HepG2 (cell line): ENCODE measurements around the gene ZNF33B. TPM values are rescaled to one million over a fixed set of nuclear protein-coding genes. Genes with fewer than 3 reads are reported as not detected.

Experiments
- ATAC-seq: fragments of 200-7000 bp; cut with Tn5 transposase; 3 replicates; pipeline ENCODE4 v1.9.1; 2020; ENCODE audit warnings: mild to moderate bottlenecking, moderate library complexity
- BruUV-seq: library from RNA; stranded (reverse); fragments of 400-500 nt; replicated peaks from 2 replicates; lab custom pipeline; 2021; lab: Mats Ljungman, UMichigan
- CTCF ChIA-PET: fragments of 300-600 bp; formaldehyde crosslinking; extraction: SDS; loops from one replicate; lab custom pipeline; 2021; ENCODE audit warnings: low total read pairs, inconsistent platforms, low intra/inter-chr PET ratio; lab: Yijun Ruan, JAX
- POLR2A ChIA-PET: fragments of 350-600 bp; sonication (Branson Sonifier 250); formaldehyde crosslinking; loops from one replicate; lab custom pipeline; 2020; ENCODE audit warnings: antibody characterized with exemption, inconsistent platforms; lab: Yijun Ruan, JAX
- DNase-seq: peaks from one replicate; pipeline ENCODE4 v3.0.0-alpha.2; 2015; ENCODE audit warnings: low spot score
- FAIRE-seq: peaks from 3 replicates; lab custom pipeline; 2011; peaks lifted over from hg19 to GRCh38; lab: Jason Lieb, UNC
- H2AFZ ChIP-seq: one replicate; pipeline ENCODE4 v1.6.1; 2011; ENCODE audit warnings: low read length, inconsistent platforms
- H3K27ac ChIP-seq: fragments of 300-600 bp; 3 replicates; pipeline ENCODE4 v1.8.0; 2011; ENCODE audit warnings: mixed run types, mild to moderate bottlenecking, mixed read lengths, low read length, inconsistent platforms; ENCODE audit not compliant: insufficient read depth; ENCODE audit errors: extremely low read length
- H3K27me3 ChIP-seq, 2 experiments: fragments of 200-600 bp in 1 of 2; 2 replicates in 1 of 2; 3 replicates in 1 of 2; pipeline versions ENCODE4 v1.6.0 to v1.8.0; 2011; ENCODE audit warnings: low read length in 2 of 2, mild to moderate bottlenecking in 2 of 2, moderate library complexity in 2 of 2, inconsistent platforms in 1 of 2; ENCODE audit not compliant: insufficient read depth in 2 of 2, control insufficient read depth in 1 of 2
- H3K36me3 ChIP-seq, 2 experiments: fragments of 200-600 bp in 1 of 2; replicated peaks in 1 of 2; 2 replicates in 1 of 2; 3 replicates in 1 of 2; pipeline versions ENCODE4 v1.5.1 to v1.8.0; 2011; ENCODE audit warnings: low read length in 2 of 2, inconsistent platforms in 1 of 2; ENCODE audit not compliant: insufficient read depth in 2 of 2, control insufficient read depth in 1 of 2
- H3K4me1 ChIP-seq: 2 replicates; pipeline ENCODE4 v1.5.1; 2012; ENCODE audit warnings: low read length, inconsistent platforms; ENCODE audit not compliant: insufficient read depth
- H3K4me2 ChIP-seq: 2 replicates; pipeline ENCODE4 v1.6.0; 2011; ENCODE audit warnings: low read depth, low read length, inconsistent platforms
- H3K4me3 ChIP-seq, 3 experiments: fragments of 200-600 bp in 1 of 3; sonication (generic), shearing (Covaris generic) in 1 of 3; replicated peaks in 1 of 3; 2 replicates each; pipeline ENCODE4 v1.5.1; 2011 to 2016; ENCODE audit warnings: low read length in 3 of 3, inconsistent platforms in 2 of 3, low read depth in 2 of 3, mild to moderate bottlenecking in 2 of 3, control low read depth in 1 of 3, mixed read lengths in 1 of 3; ENCODE audit not compliant: insufficient read depth in 1 of 3
- H3K79me2 ChIP-seq: one replicate; pipeline ENCODE4 v1.6.1; 2011; ENCODE audit warnings: low read length, inconsistent platforms; ENCODE audit not compliant: insufficient read depth
- H3K9ac ChIP-seq: 2 replicates; pipeline ENCODE4 v1.6.0; 2011; ENCODE audit warnings: mild to moderate bottlenecking, low read depth, low read length, inconsistent platforms; ENCODE audit not compliant: insufficient read depth
- H3K9me3 ChIP-seq: 2 replicates; pipeline ENCODE4 v1.5.1; 2012; ENCODE audit warnings: mild to moderate bottlenecking, low read length
- H4K20me1 ChIP-seq: 2 replicates; pipeline ENCODE4 v1.6.0; 2011; ENCODE audit warnings: inconsistent platforms, mild to moderate bottlenecking, low read length, moderate library complexity; ENCODE audit not compliant: insufficient read depth
- HMGA1 ChIP-seq: sonication (generic); formaldehyde crosslinking; conservative IDR thresholded peaks from 2 replicates; pipeline ENCODE4 v1.4.0; 2020; ENCODE audit warnings: missing genetic modification reagents
- HNRNPL ChIP-seq: fragments of 200-400 bp; formaldehyde crosslinking; IDR thresholded peaks from 2 replicates; pipeline ENCODE4 v1.6.1; 2017; ENCODE audit warnings: mild to moderate bottlenecking, low read depth, low read length
- KLF11 ChIP-seq: IDR thresholded peaks from 2 replicates; pipeline ENCODE4 v1.6.1; 2016; ENCODE audit warnings: missing compliant biosample characterization
- MAF1 ChIP-seq: sonication (generic); formaldehyde crosslinking; IDR thresholded peaks from 2 replicates; pipeline ENCODE4 v1.5.0; 2020; ENCODE audit warnings: missing genetic modification reagents, borderline replicate concordance
- NRL ChIP-seq: sonication (generic); formaldehyde crosslinking; IDR thresholded peaks from 2 replicates; pipeline ENCODE4 v1.5.0; 2020; ENCODE audit warnings: missing genetic modification reagents, mild to moderate bottlenecking, moderate library complexity, borderline replicate concordance
- PRMT3 ChIP-seq: sonication (generic); formaldehyde crosslinking; IDR thresholded peaks from 2 replicates; pipeline ENCODE4 v1.8.1; 2022; ENCODE audit warnings: low read depth, mild to moderate bottlenecking, moderate library complexity, missing genetic modification reagents, borderline replicate concordance
- SAP130 ChIP-seq: IDR thresholded peaks from 2 replicates; pipeline ENCODE4 v1.6.1; 2016; ENCODE audit warnings: low read depth
- ZNF160 ChIP-seq: sonication (generic); formaldehyde crosslinking; IDR thresholded peaks from 2 replicates; pipeline ENCODE4 v1.8.0; 2022; ENCODE audit warnings: mild to moderate bottlenecking, inconsistent platforms, missing genetic modification reagents
- ZNF234 ChIP-seq: sonication (generic); formaldehyde crosslinking; conservative IDR thresholded peaks from 2 replicates; pipeline ENCODE4 v1.5.1; 2020; ENCODE audit warnings: mild to moderate bottlenecking, missing genetic modification reagents
- ZNF33B ChIP-seq: sonication (generic); formaldehyde crosslinking; IDR thresholded peaks from 2 replicates; pipeline ENCODE4 v1.5.1; 2020; ENCODE audit warnings: mild to moderate bottlenecking, missing genetic modification reagents
- ZNF572 ChIP-seq: sonication (generic); formaldehyde crosslinking; IDR thresholded peaks from 2 replicates; pipeline ENCODE4 v1.5.1; 2020; ENCODE audit warnings: mild to moderate bottlenecking, missing genetic modification reagents
- WGBS: methylation state at CpG from one replicate; pipeline ENCODE4 v1.1.6; 2017; ENCODE audit warnings: low lambda C conversion rate; 5-methylcytosine and 5-hydroxymethylcytosine counted together
- in situ Hi-C: cut with HindIII; loops from 2 replicates; pipeline ENCODE4 v1.10.0; 2017; ENCODE audit warnings: low pct_unique_long_range_greater_than_20kb; ENCODE audit not compliant: extremely low pct_ligation_motif_present
- intact Hi-C: fragments of 100-400 bp; cut with micrococcal nuclease; formaldehyde crosslinking; loops from one replicate; pipeline ENCODE4 v1.10.0; 2022; ENCODE audit not compliant: unreplicated experiment
- polyA plus RNA-seq, 8 experiments: library from polyadenylated mRNA; depleted of rRNA in 3 of 8; stranded (reverse) in 7 of 8; unstranded in 1 of 8; fragments of >200 nt; fragmentation: Illumina TruSeq in 4 of 8; extraction: Trizol in 4 of 8; gene quantifications; 2 replicates each; pipeline versions ENCODE4 v1.2.1 to v1.2.3, GENCODE V29; 2011 to 2016; ENCODE audit warnings: low read depth in 4 of 8, missing spikeins in 1 of 8, mixed read lengths in 1 of 8; ENCODE audit not compliant: insufficient read depth in 1 of 8
- total RNA-seq, 5 experiments: library from RNA; depleted of rRNA; stranded (reverse); fragments of >200 nt; fragmentation: Illumina TruSeq; extraction: Trizol; gene quantifications; 2 replicates each; pipeline ENCODE4 v1.2.3, GENCODE V29; 2016; ENCODE audit warnings: low read depth in 1 of 5
- TF ChIP-seq, protein P1 (sequence below): sonication (generic); formaldehyde crosslinking; IDR thresholded peaks from 2 replicates; pipeline ENCODE4 v1.5.1; 2020; ENCODE audit warnings: mild to moderate bottlenecking, missing genetic modification reagents, moderate library complexity
- TF ChIP-seq, protein P2 (sequence below): sonication (generic); formaldehyde crosslinking; IDR thresholded peaks from 2 replicates; pipeline ENCODE4 v1.4.0; 2020; ENCODE audit warnings: mild to moderate bottlenecking, missing genetic modification reagents

ZNF33B gene
- total and polyA plus RNA-seq, 2 of the 13 experiments (the other 11 are each of a cell fraction or from before 2014, with no cell fraction given): 18.4 to 23.5 TPM

DNA sequence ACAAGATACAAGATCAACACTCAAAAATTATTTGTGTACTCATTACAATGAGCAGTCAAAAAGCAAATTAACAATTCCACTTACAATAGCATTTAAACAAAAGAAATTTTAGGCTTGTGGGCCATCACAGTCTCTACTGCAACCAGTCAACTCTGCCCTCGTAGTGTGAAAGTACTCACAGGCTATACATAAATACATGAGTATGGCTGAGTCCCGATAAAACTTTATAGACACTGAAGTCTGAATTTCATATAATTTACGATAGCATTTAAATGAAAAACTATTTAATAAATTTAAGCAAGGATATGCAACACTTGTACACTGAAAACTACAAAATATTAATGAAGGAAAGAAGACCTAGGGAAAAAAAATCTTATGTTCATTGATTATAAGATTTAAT lies 90.1 kb downstream of the ZNF33B start:
- no peaks in the 10 kb centered on the region for H3K9me3 ChIP-seq
- CTCF ChIA-PET: no interaction called here
- peaks cover 30% of the 10 kb centered on the region for H3K79me2 ChIP-seq
- FAIRE-seq (no peak), ATAC-seq (no peak), DNase-seq (no peak)
- TF ChIP-seq ZNF572 (no peak), ZNF234 (CRISPR knock-in tag) (no peak), SAP130 (CRISPR knock-in tag) (no peak), PRMT3 (CRISPR knock-in tag) (no peak), NRL (CRISPR knock-in tag) (no peak), MAF1 (CRISPR knock-in tag) (no peak), ZNF33B (CRISPR knock-in tag) (no peak)
- no peaks in the 10 kb centered on the region; a peak in 1 of 5 replicates for H3K27me3 ChIP-seq
- 95% methylated on average over 3 of the region's 3 CpGs for WGBS
- no peaks in the 10 kb centered on the region for H4K20me1 ChIP-seq
- peaks cover 62% of the 10 kb centered on the region for H3K4me1 ChIP-seq
- no peak overlapping the region for H2AFZ ChIP-seq
- intact Hi-C loops: no loop called here
- POLR2A ChIA-PET: no interaction called here
- H3K36me3 ChIP-seq: no peaks in the 10 kb centered on the region
- in situ Hi-C loops: no loop called here
- H3K4me3 ChIP-seq: no peak overlapping the region
- H3K4me2 ChIP-seq: no peak overlapping the region; the same call in 1 of the 2 replicates
- BruUV-seq: no TSS peak
- no peak overlapping the region for H3K27ac ChIP-seq
- no peak overlapping the region for H3K9ac ChIP-seq

DNA sequence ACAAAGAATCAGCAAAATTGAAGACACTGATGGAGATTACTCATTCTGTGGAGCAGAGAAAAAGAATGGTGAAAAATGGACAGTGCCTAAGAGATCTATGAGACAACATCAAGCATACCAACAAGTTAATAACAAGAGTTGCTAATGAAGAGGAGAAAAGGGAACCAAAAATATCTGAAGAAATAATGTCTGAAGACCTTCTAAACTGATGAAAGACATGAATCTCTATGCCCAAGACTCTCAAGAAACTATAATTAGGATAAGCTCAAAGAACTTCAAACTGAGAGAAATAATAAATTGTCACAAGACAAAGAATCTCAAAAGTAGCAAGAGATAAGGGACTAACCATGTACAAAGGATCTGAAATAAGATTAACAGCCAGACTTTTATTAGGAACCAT lies 93.4 kb downstream of the ZNF33B start:
- H2AFZ ChIP-seq: no peak overlapping the region
- no peaks in the 10 kb centered on the region for H4K20me1 ChIP-seq
- H3K9me3 ChIP-seq: no peaks in the 10 kb centered on the region
- in situ Hi-C loops: no loop called here
- peaks cover 20% of the 10 kb centered on the region for H3K79me2 ChIP-seq
- peak overlapping the region; percentile 80 for H3K27ac ChIP-seq
- ChIA-PET CTCF (no interaction called here), POLR2A (no interaction called here)
- no TSS peak for BruUV-seq
- FAIRE-seq (no peak), DNase-seq (no peak), ATAC-seq (no peak)
- H3K4me1 ChIP-seq: peaks cover 49% of the 10 kb centered on the region
- H3K36me3 ChIP-seq: no peaks in the 10 kb centered on the region
- no peaks in the 10 kb centered on the region for H3K27me3 ChIP-seq
- H3K9ac ChIP-seq: no peak overlapping the region
- intact Hi-C loops: loop anchor here (1.0 kb wide), 1 partner anchor 7 kb away; no protein-coding TSS in a partner anchor
- H3K4me2 ChIP-seq: peak overlapping the region; percentile 72
- H3K4me3 ChIP-seq: no peak overlapping the region
- TF ChIP-seq HNRNPL (no peak), ZNF160 (CRISPR knock-in tag) (no peak), KLF11 (CRISPR knock-in tag) (no peak), HMGA1 (CRISPR knock-in tag) (no peak)
- TF ChIP-seq, protein P1, sequence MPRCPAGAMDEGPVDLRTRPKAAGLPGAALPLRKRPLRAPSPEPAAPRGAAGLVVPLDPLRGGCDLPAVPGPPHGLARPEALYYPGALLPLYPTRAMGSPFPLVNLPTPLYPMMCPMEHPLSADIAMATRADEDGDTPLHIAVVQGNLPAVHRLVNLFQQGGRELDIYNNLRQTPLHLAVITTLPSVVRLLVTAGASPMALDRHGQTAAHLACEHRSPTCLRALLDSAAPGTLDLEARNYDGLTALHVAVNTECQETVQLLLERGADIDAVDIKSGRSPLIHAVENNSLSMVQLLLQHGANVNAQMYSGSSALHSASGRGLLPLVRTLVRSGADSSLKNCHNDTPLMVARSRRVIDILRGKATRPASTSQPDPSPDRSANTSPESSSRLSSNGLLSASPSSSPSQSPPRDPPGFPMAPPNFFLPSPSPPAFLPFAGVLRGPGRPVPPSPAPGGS (CRISPR knock-in tag): no peak
- TF ChIP-seq, protein P2, sequence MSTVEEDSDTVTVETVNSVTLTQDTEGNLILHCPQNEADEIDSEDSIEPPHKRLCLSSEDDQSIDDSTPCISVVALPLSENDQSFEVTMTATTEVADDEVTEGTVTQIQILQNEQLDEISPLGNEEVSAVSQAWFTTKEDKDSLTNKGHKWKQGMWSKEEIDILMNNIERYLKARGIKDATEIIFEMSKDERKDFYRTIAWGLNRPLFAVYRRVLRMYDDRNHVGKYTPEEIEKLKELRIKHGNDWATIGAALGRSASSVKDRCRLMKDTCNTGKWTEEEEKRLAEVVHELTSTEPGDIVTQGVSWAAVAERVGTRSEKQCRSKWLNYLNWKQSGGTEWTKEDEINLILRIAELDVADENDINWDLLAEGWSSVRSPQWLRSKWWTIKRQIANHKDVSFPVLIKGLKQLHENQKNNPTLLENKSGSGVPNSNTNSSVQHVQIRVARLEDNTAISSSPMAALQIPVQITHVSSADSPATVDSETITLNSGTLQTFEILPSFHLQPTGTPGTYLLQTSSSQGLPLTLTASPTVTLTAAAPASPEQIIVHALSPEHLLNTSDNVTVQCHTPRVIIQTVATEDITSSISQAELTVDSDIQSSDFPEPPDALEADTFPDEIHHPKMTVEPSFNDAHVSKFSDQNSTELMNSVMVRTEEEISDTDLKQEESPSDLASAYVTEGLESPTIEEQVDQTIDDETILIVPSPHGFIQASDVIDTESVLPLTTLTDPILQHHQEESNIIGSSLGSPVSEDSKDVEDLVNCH (CRISPR knock-in tag): no peak
